Measurements from ENCODE around the gene FNIP2.
"Not testable (repeated sequence)": the region's sequence is repeated elsewhere in the genome, so short reads cannot be mapped to it uniquely, and the experiment has no call there.

FNIP2 gene

DNA sequence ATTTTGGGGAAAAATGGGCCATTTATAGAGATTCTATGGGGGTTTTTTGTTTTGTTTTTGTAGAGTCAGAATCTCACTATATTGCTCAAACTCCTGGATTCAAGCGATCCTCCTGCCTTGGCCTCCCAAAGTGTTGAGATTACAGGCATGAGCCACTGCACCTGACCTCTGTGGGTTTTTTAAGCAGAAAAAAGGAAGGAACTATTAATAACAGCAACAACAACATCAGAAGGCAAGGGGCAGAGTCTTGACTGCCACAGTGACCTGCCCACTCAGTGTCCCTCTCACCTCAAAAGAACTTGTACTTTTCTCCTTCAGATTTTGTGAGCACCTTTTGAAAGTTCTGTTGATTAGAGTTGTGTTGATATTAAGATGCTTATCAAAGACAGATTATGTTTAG is 48.1 kb downstream of the FNIP2 start:
- DNase-seq, result no peak

DNA sequence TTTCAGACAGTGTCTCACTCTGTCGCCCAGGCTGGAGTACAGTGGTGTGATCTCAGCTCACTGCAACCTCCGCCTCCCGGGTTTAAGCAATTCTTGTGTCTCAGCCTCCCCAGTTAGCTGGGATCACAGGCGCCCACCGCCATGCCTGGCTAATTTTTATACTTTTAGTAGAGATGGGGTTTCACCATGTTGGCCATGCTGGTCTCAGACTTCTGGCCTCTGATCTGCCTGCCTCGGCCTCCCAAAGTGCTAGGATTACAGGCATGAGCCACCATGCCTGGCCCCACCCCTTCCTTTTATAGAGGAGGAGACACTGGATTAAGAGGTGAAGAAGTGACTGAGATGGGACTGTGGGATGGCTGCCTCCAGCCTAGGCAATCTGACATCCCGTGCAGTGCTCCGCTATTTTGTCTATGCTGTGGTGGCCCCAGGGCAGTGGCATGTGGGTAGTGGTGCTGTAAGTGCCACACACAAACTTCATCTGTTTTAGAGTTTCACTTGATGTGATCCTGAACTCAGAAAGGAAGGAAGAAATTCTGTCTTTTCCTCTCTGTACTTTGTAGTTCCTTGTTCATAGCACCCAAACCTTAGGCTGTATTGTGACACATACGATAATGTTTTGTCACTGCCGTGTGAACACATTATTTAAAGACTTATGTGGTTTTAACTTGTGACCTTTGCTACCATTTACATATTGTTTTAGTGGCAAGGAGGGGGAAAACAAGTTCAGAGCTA is 48.9 kb downstream of the FNIP2 start:
- DNase-seq, result no peak

DNA sequence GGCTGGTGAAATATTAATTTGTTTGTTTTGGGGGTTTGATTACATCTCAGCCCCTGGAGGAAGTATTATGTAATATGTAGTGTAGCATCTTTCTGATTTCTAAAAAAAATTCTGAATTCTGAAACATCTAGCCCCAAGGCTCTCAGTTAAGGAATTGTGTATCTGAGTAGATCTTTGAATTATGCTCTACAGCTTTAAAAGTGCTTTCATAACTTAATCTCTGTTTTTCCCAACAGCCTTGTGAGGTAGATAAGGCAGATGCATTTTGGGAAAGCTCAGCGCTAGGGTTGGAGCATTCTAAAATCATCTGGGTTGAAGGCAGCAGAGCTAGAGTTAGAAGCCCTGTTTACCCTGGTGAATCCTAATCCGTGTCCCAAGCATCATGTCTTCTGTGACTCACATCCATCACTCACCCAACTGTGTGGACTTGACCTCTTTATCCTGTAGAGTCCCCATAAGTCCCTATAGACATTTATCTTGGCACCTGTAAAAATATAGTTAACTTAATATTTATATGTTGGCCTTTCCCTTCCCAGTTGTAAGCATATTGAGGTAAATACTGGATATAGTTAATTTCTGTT is 49.8 kb downstream of the FNIP2 start:
- DNase-seq, result no peak

DNA sequence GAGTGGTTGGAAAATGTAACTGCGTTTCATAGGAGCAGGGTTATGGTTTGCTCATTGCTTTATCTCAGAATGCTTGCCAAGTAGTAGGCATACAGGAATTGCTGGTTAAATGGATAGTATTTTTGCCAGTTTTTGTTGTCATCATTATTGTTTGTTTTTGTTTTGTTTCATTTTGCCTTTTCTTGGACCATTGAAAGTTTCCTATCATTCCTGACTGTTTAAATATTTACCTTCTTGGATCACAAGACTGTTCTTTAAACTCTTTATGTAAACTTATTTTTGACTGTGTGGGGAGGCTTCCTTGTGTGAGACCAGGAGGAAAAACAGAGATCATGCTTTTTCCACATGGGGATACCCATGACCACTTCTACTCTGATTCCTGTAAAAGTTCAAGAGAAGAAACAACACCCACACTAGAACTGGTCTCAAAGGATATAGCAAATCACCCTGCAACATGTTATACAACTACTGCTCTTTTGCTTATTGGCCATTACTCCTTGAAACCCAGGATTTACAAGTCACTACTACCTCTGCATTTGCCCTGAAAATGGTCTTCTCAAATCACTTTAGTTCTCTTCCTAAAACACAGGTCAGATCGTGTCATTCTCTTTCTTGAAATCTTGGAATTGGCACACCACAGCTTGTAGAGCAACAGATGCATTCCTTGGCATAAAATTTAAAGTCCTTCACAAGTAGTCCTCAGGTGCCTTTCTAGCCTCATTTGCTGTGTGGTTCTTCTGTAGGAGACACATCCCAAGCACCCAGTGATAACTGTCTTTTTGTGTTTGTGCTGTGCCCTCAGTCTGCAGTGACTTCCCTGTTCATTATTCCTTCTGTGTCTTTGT is 51.3 kb downstream of the FNIP2 start:
- DNase-seq, result no peak

DNA sequence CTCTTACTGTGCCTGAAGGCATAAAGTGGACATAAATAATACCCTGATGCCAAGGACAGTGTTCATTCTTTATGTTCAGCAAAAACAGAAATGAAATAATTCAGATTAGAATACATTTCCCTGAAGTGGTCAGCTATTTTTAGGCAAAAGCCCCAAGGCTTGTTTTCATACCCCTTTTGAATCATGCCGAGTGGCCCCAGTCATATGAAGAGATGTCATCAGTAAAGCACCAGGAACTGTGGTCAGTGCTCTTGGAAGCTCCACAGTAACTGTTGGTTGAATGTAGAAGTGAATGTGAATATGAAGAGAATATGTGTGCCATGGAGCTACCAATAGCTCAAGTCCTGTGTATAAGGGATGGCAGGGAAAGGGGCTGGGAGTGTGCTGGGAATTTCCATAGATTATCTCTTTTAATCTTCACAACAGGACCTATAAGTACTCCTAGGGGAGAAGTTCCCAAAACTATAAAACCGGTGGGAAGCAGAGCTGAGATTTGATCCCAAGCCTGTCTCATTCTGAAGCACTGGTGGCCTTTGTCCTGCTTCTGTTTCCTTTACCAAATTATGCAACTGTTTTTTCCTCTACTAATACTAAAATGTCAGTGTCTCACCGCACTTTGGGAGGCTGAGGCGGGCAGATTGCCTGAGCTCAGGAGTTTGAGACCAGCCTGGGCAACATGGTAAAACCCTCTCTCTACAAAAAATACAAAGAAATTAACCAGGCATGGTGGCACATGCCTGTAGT is 52.6 kb downstream of the FNIP2 start:
- no peak for DNase-seq

DNA sequence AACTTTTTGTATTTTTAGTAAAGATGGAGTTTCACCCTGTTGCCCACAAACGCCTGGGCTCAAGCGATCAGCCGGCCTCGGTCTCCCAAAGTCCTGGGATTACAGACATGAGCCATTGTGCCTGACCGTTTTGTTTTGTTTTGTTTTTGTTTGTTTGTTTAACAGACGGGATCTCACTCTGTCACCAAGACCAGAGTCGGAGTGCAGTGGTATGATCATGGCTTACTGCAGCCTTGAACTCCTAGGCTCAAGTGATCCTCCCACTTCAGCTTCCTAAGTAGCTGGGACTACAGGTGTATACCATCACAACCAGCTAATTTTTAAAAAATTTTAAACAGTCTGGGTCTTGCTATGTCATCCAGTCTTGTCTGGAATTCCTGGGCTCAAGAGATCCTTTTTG is 53.5 kb downstream of the FNIP2 start:
- no peak for DNase-seq

DNA sequence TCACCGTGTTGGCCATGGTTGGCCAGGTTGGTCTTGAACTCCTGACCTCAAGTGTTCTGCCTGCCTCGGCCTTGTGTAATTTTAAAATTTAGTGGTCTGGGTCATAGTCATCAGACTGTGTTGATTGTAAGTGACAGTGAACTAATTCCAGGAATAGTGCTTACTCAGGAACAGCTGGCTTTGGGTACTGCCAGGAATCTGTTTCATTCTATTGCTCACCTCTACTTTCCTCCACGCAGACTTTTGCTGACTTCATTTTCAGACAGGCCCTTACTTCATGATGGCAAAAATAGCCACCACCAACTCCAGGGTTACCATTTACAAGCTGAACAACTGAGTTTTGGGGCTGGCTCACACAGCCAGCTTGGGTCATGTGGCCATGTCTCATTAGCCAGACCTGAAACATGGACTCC is 54.6 kb downstream of the FNIP2 start:
- no peak for DNase-seq

DNA sequence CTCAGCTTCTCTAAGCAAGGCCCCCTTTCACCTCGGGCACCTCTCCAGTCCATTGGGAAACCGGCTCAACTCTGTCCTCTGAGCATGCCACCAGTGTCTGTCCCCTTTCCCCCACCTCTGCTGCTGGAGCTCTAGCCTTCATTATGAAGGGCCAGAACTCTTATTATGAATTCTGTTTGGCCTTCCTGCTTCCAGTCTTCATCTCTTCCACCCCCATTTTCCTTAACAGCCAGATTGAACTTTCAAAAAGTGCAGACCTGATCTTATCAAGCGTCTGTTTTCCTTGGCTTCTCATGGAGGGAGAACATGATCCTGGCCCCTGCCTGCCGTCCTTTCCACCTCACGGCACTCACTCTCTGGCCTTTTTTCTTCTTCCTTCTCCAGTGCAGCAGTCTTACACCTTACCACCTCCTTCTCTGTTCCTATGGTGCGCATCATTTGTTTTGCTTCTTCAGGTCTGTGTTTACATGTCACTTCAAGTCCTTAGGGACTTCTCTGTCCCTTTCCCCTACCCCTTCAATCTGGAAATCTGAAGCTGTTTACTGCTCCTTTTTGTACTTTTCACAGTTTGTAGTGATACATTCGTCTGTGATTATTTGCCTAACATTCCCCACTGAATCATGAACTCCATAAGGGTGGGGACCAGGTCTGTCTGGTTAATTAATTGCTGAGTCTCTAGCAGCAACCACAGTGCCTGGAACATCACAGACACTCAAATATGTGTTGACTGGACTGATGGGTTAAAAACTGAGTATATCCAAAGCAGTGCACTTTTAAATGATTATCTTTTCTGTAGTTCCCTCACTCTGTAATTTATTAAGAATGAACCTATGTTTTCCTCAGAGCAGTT is 55.8 kb downstream of the FNIP2 start:
- DNase-seq, result no peak

DNA sequence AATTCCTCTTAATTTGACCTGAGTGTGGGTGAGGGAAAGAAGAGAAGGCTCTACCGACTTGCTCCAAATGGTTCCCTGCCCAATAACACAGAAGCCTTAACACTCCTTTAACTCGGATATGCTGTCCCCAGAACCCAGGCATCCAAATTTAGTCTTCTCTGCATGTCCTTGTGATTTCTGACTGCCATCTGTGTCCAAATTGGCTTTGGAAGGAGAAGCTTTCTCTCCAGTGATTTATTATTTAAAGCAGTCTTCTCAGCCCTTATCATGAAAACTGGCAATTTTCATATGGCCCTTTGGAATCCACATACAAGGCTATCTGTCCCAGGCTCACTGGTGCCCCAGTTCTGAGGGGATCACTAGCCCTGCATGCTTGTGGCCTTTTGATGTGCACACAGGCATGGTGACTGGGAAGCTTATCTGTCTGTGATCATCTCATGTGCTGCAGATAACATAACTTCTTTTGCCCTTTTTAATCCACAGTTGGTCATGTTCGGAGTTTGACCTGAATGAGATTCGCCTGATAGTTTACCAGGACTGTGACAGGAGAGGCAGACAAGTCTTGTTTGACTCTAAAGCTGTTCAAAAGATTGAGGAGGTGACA is 56.7 kb downstream of the FNIP2 start:
- DNase-seq, result no peak

DNA sequence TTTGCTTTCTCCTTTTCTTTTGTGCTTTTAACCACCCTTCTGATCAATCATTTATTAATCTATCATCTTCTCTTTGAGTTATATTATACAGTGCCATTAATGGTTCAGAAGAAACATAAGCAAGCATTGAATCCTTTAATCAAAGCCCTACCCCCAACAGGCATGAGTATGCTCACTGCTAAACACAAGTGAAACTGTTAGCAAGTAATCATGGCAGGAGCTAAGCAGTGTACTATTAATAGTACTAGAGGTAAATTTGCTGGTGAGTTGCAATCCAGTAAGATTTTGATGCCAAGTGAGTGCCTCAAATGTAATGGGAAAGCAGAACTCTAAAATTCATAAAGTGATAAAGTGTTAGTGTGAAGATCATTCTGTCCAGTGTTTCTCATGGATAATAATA is 57.2 kb downstream of the FNIP2 start:
- no peak for DNase-seq

DNA sequence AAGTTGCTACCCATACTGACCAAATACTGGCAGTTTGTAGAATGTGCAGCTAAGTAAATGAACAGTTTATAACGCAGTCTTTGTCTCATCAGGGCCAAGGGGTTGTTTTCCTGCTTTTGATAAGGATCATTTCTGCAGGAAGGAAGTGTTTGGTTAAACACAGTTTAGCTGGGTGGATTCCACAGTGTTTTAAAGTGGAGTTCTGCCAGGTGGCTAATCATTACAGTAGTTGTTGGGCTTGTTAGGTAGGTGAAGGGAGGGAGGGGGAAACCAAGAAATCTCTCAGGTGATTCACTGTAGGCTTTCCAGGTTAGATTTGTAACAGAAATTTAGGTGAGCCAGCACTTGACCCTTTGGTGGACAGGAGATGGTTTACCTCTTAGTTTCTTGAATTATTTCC is 58.1 kb downstream of the FNIP2 start:
- DNase-seq, result no peak

DNA sequence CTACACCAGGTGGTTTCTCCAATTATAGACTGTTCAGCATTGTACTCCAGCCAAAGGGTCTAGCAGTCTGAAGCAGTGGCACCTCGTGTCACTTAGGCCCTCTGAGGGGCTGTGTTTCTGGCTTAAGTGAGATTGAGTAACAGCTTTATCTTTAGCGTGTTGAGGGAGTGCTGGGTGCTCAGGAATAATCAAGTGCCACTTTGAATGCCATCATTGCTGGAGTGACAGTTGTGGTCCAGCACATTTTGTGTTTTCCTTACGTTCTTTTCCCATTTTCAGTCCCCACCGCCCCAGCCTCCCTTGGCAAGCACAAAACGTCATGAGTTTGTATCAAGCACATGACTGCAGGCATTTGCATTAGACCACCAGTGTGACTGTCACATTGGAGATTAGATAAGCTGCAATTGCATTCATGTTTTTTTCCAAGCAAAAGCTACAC is 58.7 kb downstream of the FNIP2 start:
- no peak for DNase-seq

DNA sequence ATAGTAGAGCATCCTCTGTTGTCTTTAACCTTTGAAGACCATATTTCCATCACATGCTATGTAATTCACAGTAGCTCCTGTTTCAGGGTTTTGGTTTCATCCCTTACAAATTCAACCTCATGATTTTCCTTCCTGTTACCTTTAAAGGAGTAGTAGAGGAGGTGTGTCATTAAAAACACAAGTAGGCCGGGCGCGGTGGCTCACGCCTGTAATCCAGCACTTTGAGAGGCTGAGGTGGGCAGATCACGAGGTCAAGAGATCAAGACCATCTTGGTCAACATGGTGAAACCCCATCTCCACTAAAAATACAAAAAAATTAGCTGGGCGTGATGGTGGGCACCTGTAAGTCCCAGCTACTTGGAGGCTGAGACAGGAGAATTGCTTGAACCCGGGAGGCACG is 59.3 kb downstream of the FNIP2 start:
- DNase-seq, result not testable (repeated sequence)

DNA sequence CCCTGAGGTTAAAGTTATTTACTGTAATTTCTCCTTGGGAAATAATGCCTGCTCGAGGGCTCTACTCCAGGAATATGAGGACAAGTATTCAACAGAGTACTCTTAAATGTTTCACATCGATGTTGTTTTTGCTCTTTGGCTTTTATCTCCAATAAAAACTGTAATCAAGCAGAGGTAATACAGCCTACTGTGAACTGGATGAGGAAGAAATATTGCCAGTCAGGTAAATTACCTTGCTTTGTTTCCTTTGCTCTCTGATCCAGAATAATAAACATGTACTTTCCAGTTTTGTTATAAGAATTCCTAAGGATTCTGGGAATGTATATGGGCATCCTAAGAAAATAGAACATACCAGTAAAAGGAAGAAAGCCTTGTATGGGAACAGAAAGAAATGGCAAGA is 60.4 kb downstream of the FNIP2 start:
- DNase-seq, result no peak

DNA sequence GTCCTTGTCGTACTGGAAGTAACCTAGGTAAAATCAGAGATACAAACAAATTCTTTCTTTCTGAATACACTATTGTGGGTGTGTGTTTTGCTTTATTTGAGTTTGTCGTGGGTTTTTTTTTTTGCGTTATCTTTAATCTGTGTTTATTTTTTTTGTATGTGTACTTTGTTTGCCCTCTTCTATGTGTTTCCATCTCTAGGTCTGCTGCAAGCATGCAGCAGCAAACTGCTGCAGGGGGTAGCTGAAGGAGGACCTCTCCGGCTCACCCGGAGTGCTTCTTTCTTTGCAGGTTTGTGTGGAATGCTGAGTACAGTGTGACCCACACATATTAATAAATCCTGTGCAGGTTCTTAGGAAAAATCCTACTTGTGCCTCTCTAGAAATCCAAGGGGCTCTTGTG is 64.8 kb downstream of the FNIP2 start:
- no peak for DNase-seq

DNA sequence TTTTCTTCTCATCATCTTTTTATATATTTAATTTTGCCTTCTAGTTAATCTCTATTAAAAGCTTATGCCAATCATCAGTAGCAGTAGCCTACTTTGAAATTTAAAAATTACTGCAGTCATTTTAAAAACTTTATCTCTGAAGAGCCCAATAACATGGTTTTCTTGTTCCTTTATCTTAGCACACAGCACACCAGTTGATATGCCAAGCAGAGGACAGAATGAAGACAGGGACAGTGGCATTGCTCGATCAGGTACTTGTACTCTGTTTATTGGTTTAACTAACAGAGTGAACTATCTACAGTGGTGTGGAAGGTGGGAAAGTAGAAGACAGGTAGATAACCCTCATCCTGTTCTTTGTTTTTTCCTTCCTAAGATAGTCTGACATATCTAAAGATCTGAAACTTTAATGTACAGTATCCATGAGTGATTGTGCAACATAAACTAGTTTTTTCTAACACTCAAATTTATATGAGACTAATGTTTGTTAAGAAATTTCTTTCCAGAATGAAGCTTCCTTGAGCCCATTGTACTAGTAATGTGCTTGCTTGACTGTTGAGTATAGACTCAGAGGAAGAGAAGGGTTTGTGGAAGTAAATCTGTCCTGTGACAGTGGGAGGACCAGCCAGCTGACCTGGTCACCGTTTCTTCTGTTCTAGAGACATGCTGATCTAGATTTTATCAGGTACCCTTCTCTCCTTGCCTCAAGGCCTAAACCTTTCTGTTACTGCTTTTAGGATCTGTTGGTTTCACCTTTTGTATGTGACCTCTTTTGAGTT is 66.6 kb downstream of the FNIP2 start:
- no peak for DNase-seq

DNA sequence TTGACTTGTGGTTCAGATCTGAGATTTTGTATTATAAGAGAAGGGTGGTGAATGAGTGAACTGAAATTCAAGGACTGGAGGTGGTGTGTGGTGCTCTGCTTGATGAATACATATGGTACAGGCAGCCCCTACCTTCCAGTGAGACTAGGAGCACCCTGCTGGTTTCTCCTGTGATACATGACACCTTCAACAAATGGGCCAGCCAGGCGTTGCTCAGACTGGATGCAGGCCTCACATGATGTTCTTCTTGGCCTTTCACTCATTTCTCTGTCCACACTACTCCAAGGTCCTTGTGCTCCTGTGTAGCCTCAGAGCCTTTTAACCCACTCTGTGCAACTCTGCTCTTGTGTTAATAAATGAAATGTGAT is 67.2 kb downstream of the FNIP2 start:
- DNase-seq, result no peak

DNA sequence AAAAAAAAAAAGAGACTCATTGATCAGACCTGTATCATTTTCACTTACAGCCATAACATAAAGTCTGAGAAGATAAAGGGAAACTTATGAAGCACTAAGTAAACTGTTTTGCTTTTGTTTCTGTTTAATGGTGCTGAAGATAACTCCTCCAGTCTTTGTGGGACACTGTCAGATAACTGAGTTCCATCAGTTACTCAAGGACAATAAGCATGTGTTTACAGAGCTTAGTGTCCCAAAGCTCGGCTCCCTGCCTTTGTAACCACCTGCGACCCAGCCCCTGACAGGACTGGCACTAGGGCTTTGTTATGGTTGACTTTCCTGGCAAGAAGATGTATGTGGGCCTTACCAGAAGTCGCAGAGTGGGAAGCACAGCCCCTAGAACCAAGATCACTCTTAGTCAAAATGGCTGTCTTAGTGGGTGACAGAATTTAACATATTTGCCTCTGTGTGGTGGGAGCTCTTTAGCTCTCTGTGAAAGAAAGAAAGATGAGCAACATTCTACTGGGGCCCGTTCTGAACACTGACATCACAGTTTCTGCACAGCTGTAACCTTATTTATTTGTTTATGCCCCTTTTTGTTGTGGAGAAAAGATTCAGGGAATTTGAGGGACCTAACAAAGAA is 68.1 kb downstream of the FNIP2 start:
- no peak for DNase-seq

DNA sequence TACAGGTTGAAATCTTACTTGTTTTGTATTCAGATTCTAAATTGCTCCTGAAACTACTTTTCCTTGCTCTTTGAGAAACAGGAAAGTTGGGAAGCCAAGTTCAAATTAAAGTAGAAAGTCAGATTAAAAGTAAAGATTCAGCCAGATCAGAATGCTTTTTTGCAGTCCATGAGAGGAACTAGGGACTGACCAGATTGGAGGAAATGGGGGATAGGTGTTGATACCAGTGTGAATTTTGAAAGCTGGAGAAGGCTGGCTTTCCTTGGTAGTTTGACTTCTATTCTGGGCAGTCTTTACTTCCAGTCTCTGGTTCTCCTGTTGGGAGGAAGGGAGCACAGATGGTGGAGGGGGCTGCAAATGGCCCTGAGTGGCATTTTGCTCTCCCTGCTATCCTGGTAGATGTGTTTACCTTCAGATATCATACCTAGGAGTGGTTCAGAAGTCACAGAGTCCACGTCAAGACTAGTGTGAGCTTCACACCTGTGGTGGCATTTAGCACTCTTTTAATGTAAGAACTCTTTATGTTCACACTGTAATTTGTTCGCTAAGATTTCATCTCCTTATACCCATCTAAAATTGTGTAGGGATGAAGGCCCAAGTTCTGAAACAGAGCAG is 68.8 kb downstream of the FNIP2 start:
- DNase-seq, result no peak

DNA sequence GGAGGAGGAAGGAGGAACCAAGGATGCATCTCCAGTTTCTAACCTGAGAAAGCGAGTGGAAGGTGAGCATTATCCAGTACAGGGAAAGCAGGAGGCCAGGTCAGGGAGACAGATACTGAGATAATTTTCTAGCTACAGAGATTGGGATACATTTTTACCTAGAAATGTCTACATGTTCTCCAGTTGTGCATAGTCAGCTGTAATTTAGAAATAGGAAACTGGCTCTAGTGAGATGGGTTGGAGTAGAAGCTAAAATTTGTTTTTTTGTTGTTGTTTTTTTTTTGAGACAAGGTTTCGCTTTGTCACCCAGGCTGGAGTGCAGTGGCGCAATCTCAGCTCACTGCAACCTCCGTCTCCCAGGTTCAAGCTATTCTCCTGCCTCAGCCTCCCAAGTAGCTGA is 71.3 kb downstream of the FNIP2 start:
- no peak for DNase-seq

Data from right forelimb (tissue), 1 donor.